COLO829 (cell line): ENCODE results near the gene MAMDC2.
"Not testable (repeated sequence)": the region's sequence is repeated elsewhere in the genome, so short reads cannot be mapped to it uniquely, and the experiment has no call there.

Experiments used
- DNase-seq: peaks from one replicate; pipeline ENCODE4 v3.0.0; 2012; ENCODE audit warnings: low spot score

MAMDC2 gene

DNA sequence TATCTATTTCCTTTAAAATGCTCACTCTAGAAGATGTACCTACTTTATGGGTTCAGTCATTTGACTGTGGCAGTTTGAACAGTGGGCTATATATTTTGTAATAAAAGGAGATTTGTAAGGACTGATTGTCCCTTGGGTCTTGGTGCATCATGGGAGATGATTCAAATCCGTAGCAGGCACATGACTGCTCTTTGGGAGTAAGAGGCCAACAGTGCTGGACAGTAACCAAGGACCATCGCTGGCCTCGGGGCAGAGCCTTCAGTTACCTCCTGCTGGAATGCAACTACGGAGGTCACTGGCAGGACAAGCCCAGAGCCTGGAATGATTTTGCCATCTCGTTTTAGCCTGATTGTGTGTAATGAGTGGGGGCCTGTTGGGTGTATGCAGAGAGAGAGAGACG, 7.0 kb upstream of the MAMDC2 start:
- peak; percentile 92 for DNase-seq

DNA sequence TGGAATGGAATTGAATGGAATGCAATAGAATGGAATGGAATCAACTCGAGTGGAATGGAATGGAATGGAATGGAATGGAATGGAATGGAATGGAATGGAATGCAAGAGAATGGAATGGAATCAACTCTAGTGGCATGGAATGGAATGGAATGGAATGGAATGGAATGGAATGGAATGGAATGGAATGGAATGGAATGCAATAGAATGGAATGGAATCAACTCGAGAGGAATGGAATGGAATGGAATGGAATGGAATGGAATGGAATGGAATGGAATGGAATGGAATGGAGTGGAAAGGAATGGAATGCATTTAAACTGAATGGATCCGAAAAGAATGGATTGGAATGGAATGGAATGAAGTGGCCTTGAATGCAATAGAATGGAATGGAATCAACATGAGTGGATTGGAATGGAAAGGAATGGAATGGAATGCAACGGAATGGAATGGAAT, 5.5 kb upstream of the MAMDC2 start:
- DNase-seq, result not testable (repeated sequence)

DNA sequence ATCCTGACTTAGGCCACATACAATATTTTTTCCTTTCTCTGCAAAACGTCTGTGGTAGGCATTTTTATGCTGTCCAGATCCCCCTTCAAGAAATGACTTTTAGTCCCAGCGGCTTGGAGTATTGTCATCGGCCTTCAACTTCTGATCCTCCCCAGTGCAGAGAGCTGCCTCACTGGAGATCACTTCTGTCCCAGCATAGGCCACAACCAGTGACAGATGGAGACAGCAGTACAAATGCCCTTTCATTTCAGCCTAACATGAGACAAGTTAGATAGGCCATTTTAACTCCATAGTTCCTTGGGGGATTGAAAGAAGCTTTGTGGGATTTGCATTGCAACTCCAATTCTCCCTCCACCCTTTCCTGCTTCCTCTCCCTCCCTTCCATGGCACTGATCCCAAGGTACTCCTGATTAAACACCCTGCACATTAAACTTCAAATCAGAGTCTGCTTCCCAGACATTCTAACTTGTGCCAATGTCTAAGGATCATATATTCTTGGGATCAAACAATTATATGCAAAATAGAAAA, 3.2 kb upstream of the MAMDC2 start:
- DNase-seq, result no peak

DNA sequence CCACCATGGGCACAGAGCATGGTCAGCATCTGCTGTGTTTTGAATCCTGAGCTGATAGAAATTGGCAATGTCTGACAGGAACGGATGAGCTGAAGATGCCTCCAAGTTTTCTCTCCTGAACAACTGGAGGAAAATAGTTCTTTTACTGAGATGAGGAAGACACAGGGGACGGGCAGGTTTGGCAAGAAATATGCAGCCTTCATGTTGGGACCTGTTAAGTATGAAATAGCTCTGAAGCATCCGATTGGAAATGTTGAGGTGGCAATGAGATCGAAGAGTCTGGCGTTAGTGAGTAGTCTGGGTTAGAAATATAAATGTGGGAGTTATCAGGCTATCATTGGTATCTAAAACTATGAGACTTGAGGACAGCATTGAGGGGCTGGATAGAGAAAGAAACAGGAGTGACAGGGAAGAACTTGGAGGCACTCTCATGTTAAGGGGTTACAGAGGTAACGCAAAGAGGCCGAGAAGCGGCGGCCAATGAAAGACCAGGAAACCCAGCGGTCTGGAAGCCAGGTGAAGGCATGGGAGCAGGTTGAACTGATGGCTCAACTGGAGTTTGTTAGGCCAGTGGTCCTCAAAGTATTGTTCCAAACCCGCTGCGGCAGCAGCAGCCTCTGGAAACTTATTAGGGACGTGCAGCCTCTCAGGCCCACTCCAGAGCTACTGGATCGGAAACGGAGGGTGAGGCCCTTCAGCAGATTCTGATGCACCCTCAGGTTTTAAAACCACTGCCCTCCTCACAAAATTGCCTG, 1.0 kb upstream of the MAMDC2 start:
- DNase-seq, result no peak

DNA sequence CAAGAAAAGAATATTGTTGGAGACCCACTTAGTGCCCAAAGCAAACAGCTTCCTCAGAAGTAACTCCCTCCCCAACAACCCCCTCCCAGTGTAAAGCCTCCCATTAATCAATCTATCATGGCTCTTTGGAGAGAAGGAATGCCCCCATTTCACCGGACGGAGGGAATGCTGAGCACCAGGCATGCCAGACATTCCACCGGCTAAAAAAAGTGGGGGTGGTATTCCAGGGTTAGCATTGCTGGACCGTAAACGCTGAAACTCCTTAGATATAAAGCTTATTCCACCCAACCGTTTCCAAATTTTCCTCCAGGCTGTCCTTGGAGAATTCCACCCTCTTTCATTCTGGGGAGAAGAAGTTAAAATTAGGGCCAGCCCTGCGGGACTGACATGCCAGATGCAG, 363 bp upstream of the MAMDC2 start:
- DNase-seq, result no peak

DNA sequence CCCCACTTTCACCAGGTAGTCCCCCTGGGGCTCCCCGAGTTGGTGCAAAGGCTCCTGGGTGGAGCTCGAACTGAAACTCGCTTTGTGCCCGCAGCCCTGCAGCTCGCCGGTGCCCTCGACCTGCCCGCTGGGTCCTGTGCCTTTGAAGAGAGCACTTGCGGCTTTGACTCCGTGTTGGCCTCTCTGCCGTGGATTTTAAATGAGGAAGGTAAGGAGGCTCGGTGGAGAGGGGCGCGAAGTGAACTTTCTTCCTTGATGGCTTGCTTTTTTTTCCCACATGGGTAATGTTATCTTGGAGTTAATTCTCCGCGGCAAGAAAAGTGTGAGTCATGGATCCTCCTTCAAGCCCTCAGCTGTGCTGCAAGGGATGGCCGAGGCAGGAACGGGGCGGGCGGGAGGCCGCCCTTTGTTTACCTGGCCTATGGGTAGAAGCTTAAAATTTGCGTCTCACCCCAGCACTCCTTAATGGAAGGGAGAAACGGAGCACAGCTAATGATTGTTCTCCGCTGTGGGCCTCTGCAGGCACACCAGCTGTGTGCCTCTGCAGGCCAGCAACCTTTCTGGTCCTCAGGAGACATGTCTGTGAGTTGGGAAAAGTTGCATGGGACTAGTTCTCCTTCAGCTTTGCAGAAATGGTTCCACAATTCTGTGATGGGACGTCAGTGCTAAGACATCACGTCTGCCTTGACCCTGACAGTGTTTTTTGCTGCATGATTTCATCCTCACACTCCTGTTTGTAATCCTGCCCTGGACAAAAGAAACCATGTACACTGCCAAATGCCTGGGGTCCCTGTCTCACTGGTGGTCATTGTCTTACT, 1.1 kb downstream of the MAMDC2 start:
- no peak for DNase-seq

DNA sequence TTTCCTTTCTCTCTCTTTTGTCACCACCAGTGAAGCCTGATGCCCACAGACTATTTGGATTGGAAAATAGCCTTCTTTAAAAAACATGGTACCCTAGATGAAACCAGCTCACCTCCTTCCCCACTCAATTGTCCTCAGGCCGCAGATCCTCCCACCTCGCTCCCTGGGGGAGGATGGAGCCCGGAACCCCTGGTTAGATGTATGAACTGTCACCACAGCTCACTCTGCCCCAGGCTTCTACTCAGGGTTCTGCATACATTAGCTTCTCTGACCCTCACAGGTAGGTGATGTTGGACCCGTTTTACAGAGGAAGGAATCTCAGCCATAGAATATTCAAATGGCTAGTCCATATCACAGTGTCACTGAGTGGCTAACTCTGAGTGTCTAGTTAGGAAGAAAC, 1.8 kb downstream of the MAMDC2 start:
- no peak for DNase-seq

DNA sequence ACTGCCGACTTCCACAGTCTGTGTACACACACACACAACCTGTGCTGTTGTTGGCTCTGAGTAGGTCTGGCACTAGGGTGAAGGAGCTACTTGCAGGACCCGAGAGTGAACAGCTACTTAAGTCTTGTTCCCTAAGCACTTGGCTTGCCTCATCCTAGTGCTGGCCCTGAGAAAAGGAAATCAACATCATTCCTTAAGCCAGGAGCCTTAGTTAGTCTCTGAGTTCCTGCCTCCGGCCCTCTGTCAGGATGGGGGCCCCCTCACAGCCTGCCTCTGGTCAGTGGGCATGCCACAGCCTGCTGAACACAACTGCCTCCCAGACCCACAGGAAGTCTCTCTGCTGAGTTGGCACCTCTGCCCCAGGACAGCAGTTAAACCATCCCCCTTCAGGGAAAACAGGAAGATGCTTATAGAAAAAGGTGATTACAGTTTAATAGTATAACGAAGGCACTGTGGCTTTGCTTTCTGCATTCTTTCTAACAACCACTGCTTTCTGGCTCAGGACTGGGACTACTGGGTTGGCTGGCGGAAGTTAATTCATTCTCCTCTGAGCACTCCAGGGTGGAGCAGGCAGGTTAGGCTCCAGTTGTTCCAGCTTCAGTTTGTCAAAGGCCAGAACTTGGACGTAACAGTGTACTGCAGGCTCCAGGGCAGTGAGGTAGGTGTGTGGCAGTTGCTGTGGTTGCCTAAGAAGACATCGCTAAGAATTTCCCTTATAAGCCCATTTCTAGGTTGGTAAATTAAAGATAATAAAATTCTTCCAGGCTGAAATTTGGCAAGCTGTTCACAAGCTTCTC, 2.8 kb downstream of the MAMDC2 start:
- DNase-seq, result peak; percentile 40

DNA sequence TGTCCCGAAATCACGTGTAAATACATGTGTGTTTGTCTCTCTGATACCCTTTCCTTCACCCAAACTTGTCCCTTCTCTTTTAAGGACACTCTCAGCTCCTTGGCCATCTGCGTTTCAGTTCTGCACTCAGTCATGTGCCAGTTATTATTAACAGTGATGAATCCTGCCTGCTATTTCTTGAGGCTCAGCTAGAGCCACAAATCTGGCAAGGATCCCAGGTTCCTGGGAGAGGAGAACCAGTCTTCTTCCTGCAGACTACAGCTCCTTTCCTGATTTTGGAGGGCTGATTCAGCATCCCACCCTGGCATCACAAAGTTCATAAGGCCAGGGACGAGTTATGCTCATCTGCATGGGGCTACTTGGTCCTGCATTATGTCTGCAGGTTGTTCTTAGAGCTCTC, 5.6 kb downstream of the MAMDC2 start:
- peak; percentile 76 for DNase-seq

DNA sequence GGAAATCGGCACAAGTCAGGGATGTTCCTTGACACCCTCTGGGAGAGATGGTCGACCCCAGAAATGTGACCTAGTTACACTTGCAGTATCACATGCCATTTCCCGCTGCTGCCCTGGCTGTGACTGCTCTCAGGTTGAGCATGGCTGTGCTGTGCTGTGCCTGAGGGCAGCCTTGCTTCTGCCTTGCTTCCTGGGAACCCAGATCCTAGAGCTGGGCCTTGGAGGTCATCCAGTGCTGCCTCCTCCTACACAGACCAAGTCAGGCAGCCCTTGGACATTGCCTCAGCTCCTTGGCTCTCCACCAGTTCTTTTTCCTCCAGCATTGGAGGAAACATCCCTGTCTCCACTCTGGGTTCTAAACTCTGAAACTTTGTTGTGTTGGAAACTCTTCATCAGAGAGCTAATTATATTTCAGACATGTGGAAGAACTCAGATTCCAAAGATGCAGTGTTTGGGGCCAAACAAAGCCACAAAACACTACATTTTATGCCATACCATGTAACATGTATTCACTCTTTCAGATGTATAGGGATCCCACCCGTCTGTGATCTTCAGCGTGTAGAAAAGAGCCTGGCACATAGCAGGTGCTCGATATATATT, 6.1 kb downstream of the MAMDC2 start:
- DNase-seq, result peak; percentile 40

DNA sequence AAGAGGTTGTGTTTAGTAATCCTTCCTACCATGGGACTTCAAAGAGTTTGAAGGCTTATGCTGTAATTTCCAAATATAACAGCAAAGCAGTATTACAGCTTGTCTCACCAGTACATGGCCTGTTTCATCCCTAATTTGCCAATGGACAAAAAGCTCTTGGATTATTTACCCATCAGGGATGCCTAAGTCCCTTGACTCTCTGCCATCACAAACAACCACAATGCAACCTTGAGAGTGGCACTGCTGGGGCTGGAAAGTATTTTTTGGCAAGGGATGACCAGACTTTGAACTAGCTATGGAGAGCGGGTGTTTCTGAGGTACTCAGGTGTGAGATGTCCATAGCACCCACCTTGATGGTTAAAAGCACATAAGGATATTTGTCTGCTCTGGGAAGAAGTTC, 9.1 kb downstream of the MAMDC2 start:
- DNase-seq, result no peak

DNA sequence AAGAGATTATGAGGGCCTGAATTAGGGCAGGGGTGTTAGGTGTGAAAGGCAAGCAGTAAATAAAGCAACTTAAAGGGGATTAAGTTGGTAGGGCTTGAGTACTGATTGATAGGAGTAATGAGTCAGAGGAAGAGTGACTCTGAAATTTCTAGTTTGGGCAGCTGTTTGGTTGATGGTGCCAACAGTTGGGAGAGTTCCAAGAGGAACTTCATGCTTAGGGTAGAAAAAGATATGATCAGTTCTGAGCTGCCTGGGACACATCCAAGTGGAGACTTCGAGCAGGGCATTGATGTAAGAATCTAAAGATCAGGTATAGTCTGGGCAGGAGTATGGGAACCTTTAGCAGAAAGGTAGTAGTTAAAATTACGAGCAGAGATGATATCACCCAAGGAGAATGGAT, 10.2 kb downstream of the MAMDC2 start:
- DNase-seq, result peak; percentile 59

DNA sequence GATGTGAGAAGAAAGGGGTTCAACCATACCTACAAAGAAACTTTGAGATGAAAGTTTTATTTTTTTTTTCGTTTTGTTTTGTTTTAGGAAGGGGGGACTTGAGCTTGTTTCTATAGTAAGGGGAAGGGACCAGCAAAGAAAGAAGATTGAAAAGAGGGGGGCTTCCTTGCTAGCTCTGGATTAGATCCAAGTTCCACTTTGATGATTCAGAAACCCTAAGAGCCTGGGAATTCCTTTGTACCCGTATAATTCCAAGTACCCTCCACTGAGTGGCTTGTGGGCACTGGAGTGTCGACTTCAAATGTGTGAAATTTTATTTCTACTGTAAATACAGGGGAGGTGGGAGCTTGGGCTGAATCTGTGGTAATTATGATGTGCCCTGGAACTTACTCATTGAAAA, 10.9 kb downstream of the MAMDC2 start:
- DNase-seq, result no peak

DNA sequence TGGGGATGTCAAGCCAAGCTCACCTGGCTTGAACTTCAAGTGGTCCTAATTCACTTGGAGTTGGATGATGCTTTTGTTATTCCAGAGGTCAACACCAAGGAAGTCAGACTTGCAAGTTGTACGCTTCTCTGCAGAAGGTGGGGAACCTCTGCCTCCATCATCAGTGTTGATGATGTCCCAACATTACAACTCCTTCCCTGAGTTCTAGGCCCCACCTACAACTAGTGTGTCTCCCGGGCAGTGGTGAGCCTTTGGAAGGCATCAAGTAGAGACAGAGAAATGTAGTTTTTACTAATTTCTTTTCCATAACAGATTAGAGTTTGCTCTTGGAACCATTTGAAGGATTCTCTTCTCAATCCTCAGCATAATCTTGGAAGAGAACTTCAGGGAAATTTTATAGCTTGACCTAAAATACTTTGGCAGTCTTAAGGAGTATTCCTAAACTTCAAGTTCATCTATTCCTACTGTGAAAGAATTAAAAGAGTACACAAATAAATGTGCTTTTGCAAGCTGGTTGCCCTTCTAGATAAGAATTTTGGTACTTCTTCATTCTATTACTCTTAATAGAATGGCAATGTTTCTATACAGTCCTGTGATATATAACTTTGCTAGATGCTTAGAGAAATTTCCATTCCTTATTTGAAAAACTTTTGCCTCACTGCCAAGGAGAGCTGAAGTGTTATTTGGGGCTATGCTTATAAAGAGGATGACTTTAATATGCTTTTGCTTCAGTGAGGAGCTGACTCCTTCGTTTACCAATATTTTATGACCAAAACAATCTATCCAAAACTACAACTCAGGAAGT, 12.0 kb downstream of the MAMDC2 start:
- DNase-seq, result no peak

DNA sequence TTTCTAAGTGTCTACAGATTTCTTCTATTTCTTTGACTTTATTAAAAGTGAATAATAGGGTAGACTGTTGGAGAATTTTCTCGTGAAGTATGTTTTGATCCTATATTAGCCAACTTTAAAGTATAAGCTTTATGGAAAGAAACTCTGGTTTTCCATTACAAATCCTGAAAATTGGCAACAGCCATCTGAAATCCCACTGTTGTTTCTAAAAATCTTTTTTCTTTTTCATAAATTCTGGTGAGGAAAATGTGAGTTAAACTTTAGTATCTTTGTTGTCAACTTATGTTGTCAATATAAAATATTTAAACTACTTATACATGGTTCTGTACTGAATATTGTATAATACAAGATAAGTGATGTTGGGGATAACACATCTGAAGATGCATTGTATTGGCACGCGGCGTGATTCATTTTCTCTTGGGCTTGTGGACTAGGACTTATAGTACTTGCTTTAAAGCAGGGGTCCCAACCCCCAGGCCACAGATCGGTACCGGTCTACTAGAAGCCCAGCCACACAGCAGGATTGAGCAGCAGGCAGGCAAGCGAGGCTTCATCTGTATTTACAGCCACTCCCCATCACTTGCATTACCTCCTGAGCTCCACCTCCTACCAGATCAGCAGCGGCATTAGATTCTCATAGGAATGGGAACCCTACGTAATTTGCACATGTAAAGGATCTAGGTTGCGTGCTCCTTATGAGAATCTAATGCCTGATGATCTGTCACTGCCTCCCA, 12.7 kb downstream of the MAMDC2 start:
- no peak for DNase-seq

DNA sequence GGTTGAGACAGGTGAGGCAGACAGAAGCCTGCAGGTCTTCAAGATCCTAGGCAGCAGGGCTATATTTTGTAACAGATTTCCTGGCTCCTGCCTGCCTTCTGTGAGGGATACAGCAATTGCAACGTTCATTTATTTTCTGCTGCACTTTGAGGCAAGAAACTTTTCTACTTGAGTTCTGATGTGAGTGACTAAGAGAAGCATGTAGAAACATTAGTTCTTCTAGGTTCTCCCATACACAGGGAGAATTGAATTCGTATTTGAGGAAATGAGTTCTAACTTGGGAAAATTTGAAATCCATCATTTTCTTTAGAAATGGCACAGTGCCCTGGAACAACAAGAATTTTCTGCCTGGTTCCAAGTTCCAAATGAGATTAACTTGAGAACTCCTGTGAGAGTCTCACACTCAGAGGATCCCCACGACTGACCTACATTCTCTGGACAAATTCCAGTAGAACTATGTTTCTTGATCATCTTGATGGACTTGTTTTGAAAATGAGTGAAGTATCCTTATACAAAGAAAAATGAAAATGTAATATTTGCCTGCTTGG, 15.0 kb downstream of the MAMDC2 start:
- no peak for DNase-seq

DNA sequence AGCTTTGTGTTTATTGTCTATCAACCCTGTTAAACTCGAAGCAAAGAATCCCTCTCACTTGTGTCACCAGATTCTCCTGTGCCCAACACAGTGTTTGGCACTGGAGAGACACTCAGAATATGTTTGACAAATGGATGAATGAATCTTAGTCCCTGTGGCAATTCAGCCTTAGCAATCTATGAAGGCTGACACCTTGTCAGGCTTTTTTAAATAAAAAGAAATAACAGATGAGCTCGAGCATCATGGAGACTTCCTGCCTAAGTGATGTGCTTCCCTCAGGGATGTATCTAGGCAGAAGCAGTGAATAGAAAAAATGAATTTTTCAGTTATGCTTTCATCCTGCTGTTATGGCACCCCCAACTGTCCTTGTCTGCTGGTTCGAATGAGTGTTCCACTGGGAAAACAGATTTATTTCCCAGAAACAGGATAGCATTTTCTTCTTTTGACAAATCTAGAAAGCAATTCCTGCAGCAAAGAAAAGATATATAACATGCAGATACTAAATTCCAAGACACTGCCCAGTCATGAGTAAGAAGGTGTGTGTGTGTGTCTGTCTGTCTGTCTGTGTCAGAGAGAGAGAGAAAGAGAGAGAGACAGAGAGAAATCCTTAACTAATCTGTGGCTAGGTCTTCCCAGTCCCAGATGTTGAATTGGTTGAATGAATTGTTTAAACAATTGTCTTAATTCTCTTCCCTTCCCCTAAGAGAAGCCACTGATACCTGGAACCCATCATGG, 16.7 kb downstream of the MAMDC2 start:
- no peak for DNase-seq

DNA sequence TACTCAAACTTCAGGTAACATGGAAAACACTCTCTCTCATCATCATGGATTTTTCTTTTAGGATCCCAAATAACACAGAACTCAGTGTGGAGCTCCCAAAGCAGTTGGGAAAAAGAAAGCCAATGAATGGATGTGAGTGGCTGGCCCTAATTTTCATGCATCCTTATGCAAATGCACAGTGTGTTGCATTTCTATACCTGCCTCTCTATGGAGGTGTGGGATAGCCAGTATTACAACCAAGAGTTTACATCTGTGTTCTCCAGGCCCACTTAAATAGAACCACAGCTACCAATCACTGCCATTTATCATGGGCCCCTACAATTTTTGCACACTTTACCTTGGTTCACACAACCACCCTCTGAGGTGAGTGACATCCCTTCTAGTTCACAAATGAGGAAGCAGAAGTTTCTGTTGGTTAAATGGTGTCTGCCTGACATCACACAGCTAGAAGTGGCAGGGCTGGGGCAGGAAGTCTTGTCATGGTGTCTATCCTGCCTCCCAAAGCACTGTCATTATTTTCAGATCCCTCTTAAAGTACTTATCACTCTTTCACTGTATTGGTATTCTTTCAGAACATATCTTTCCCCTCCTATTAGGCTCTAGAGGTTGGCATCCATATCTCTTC, 17.3 kb downstream of the MAMDC2 start:
- DNase-seq, result no peak

DNA sequence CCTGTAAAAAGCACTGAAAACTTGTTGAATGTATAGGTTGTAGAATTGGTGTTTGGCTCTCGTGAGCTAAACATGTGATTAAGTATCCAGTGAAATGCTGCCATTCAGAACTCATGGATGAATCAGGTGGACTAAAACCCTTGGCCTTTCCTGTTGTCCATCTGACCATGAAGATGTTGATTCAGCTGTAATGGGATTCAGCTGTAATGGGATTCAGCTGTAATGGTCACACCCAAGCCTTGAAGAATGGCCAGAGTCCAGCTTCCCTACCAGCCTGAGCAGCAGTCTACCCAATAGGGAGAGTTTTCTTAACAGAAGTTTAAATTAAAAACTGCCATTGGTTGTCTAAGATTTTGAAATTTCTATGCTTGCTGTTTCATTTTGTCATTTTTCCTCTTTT, 18.1 kb downstream of the MAMDC2 start:
- DNase-seq, result no peak
